SIG-M5 (cell line): ENCODE data around the gene ASAP3.

Source experiments
- DNase-seq: peaks from one replicate; lab custom pipeline; 2025; lab: John Stamatoyannopoulos, UW

Gene ASAP3

DNA sequence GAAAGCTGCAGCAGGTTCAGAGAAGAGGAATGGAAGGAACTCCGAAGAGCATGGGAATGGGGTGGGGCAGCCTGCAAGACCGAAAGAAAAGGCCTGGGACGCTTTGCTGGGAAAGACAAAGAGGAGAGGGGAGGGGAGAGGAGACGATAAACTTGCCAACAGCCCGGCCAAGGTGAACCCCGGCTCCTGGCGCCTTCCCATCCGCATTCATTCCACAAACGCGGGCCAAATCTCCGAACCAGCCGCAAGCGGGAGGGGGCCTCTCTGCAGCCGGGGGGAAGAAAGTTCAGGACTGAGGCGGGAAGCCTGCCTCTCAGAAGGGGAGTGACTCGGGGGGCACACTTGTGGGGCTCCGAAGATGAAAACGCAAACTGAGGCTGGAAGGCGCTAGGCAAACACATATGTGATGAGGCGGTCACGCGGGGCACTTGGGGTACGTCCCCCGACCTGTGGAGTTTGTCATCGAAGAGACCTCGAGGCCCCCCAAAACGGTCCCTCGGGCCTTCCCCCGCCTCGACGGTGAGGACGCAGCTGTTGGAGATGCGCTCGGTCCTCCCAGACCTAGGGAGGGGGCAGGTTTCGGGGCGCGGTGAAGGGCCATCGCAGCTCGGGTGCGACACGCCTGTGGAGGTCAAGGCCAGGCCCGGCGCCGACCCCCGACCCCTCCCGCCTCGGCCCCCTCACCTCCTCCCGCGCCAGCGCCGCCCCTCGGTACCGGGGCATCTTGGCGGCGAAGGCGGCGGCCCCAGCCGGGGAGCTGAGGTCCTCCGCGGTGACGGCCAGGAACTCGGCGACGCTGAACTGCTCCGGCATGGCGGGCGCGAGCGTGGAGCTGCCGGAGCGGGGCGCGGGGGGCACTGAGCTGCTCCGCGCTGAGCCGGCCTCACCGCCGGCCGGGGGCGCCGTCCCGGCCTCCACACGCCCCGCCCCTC lies at the start of gene ASAP3:
TSS of gene ASAP3 (minus strand) at position 859 of the 932 bp plus-strand sequence. CDS start at position 813, 46 bp downstream.
- no peak for DNase-seq

DNA sequence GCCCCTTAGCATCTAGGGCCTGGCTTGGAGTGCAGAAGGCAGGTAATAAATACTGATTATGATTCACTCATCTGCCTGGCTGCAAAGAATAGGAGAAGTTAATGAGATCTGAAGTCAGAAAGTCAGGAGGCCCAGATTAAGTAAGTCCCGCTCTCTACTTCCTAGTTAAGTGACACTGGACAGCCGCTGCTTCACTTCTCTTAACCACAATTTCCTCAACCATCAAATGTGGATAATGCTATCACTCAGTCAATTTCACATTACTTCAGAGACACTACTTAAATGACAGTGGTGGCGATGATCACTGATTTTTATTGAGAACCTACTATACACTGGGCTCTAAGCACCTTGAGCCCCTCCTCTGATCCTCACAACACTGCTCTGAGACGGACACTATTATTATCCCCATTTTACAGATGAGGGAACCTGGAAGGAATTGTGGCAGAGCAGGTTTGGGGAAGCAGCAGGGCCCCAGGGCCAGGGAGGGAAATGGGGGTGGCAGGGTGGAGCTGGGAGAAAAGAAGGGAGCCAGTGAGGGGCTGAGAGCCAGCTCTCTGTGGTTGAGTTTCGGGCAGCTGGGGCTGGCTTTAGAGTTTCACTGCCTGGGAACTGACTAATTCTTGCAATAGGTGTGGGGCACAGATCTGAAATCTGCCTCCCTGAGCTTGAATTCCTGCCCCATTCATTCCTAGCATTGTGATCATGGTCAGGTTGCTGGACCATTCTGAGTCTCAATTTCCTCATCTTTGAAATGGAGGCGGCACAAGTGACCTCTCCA lies 49.5 kb upstream of the ASAP3 start:
- DNase-seq: peak; percentile 70

DNA sequence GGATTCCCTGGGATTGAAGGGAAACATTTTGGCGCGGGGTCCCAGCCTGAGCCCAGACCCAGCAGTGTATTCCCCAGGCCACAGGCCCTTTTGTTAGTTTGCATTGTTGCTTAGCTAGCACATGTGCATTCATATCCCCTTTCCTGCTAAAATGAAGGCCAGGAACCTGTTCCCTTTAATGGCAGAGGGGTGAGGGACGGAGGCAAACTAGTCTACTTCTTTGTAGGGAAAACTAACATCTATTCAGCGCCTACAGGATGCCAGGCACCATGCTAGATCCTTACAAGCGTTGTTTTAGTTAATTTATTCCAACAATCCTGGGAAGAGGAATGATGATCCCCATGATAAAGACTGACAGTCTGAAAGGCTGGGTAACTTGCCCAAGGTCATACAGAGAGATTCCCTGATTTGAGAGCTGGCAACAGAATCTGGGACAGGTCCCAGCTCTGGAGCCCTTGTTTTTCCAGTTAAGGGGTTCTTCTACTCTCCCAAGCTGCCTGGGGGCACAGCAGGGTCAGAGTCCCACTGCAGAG lies 47.6 kb upstream of the ASAP3 start:
- no peak for DNase-seq

- no peak for DNase-seq
Measured at GRCh38 chr1:23530747-23531561, 47.0 kb upstream of the ASAP3 start, which contains the start of gene E2F2. Gene E2F2, minus strand, starts transcription at chr1:23531233. Its CDS starts 440 bp downstream, at chr1:23530793.

DNA sequence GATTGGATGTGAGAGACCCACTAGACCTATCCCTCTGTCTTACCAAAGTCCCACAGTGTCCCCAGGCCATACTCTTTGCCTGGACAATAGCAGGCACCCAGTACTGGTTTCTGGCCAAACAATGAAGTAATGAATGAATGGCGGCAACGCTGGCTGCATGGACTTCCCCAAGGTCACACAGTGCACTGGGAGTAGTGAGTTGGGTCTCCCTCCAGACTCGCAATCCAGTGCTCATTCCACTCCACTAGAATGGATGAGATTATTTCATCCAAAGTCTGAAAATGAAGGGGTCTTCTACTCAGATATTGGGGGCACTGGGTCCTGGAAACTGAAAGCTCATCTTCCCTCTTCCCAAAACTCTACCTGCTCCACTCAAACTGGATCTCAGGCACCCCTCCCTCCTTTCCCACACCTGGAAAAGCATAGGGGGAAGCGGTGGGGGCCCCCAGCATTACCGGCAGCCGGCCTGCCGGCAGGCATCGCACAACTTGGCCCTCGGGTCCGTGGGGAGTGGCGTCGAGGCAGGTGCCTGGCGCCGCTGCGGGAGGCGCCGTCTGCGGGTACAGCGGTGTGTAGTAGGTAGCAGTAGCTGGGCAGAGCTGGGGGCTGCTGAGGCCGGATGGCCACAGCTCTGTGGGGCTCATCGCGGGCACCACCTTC lies 46.2 kb upstream of the ASAP3 start:
- DNase-seq: no peak

DNA sequence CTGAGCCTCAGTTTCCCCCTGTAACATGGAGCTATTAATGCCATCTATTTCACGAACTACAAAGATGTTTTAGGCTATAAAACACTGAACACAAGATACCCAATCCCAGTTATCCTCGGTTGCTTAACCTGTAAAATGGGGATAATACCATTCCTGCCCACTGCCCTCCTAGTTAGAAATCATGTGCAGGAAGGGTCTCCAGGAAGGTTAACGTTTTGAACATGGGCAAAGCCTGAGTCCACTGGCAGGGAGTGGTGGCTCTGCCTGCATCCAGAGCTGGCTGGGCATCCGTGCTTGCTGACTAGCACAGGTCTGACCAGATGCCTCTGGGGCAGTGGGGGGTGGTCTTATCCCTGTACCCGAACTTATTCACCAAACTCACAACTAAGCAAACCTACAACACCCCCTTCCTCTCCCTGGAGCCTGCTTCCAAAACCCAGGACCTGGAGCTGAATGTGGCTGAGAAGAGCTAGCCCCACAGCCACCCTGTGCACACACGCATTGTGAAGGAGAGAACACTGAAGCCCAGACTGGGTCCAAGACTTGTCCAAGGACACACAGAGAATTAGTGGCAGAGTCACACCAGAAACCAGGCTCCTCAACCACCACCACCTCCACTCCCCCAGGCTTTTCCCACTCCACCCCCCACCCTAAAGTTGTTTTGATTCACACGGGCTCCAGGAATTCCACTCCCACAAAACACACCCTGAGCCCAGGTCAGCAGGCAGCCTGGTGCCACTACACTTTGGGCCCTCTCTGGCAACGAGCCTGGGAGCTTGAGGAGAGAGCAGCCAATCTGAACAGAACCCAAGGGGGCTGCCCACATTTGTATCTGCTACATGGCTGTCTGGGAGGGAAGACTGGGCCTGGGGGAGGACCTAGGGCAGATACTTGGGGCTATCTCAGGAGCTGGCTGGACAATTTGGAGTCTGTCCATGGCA lies 45.4 kb upstream of the ASAP3 start:
- DNase-seq: no peak

GRCh38 chr1:23528250-23528978 lies 44.4 kb upstream of the ASAP3 start:
- DNase-seq: no peak

DNA sequence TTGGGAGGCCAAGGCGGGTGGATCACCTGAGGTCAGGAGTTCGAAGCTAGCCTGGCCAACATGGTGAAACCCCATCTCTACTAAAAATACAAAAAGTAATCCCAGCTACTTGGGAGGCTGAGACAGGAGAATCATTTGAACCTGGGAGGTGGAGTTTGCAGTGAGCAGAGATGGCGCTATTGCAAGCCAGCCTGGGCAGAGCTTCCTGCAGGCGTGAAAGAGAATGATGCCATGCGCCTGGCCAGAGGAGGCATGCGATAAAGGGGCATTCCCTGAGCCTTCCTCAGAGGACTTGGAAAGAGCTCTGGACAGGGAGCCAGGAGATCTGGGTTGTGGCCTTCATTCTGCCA lies 43.9 kb upstream of the ASAP3 start:
- DNase-seq: no peak

DNA sequence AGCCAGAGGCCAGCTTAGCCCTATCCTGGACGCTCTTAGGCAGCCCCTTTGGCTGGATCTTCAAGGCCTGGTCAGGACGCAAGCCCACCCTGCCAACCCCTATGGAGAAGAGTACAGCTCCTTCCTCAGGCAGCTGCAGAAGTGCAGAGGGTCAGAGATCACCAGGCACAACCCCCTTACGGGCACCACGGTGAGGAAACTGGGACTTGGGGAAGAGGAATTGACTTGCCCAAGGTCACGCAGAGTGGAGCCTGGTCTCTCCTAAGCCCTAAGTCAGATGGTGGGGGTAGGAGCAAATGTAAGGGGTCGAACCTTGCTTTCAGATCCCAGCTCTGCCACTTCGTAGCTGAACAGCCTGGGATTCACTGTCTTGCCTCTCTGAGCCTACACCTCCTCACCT lies 43.4 kb upstream of the ASAP3 start:
- no peak for DNase-seq

DNA sequence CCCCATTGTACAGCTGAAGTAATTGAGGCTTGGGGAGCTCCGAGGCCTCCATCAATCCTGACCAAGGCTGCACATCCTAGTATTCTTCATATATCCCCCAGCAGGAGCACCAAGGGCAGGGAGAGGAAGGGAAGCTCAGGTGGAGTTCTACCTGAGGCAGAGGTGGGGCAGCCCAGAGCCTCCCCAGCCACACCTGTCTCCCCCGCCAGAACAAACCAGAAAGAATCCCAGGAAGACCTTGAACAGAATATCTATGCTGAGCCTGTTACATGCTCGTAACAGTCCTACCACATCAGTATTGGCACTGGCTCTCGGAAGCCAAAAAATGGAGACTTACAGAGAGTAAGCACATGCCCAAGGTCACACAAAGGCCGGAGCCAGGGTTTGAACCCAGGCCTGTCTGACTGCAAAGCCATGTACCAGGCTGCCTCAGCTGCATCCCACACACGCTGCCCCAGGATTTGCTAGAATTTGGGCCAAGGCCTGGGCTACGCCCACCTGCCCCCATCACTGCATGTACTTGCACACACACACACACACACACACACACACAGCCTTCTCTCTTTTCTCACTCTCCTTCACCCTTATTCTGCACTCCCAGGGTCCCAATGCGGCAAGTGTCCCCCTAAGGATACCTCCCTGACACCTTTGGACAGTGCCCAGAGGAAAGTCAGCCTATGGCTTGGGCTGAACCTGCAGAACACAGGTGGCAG lies 42.5 kb upstream of the ASAP3 start:
- no peak for DNase-seq

- DNase-seq: no peak
Measured at GRCh38 chr1:23525558-23526250, 41.7 kb upstream of the ASAP3 start.

- DNase-seq: no peak
Measured at GRCh38 chr1:23524716-23525401, 40.9 kb upstream of the ASAP3 start.

- DNase-seq: no peak
Measured at GRCh38 chr1:23524163-23524562, 40.2 kb upstream of the ASAP3 start.

GRCh38 chr1:23522244-23522982 lies 38.4 kb upstream of the ASAP3 start:
- DNase-seq: no peak

DNA sequence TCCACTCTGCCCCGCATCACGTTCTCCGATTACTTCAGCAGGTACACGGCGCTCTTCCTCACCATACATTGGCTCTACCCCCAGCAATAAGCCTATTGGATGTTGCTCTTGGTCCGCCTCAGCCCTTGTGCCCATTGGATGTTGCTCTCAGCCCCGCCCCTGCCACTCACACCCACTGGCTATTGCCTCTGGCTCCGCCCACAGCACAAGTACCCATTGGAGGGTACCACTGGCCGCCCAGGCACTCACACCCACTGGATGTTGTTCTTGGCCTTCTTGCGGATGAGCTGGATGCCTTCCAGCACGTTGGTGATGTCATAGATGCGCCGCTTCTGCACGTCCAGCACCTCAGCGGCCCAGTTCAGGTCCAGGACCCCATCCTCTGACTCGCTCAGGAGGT lies 37.6 kb upstream of the ASAP3 start:
- no peak for DNase-seq

DNA sequence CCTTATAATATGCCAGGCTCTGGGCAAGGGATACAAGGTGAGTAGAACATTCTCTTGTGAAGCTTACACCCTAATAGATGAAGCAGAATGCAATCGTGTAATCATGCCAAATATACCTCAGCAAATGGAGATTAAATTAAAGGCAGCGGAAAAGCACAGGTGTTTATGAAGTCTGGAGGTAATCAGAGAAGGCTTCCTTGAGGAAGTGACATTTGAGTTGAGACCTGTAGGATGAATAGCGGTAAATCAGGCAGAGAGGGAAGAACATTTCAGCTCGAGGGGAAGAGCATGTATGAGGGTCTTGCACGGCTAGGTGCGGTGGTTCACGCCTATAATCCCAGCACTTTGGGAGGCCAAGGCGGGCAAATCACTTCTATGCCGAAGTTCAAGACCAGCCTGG lies 33.6 kb upstream of the ASAP3 start:
- DNase-seq: no peak

- no peak for DNase-seq
Measured at GRCh38 chr1:23515905-23516304, 31.9 kb upstream of the ASAP3 start.
